ENCODE data around the gene FCHO2.
A peak's percentile ranks its signal among the peaks of the same experiment; 100 is the strongest.
"Not testable (repeated sequence)": the region's sequence is repeated elsewhere in the genome, so short reads cannot be mapped to it uniquely, and the experiment has no call there.

Gene FCHO2

GRCh38 chr5:72955768-72956323 lies at the start of gene FCHO2:
Gene FCHO2 (plus strand): TSS chr5:72956041. CDS start chr5:72956097, 56 bp downstream.
- peak; percentile 98 for DNase-seq

GRCh38 chr5:72906806-72907205 lies 49.0 kb upstream of the FCHO2 start:
- DNase-seq: no peak

GRCh38 chr5:72908664-72909063 lies 47.2 kb upstream of the FCHO2 start:
- no peak for DNase-seq

GRCh38 chr5:72917371-72917776 lies 38.5 kb upstream of the FCHO2 start:
- DNase-seq: no peak

GRCh38 chr5:72920690-72921502 lies 34.9 kb upstream of the FCHO2 start:
- no peak for DNase-seq

GRCh38 chr5:72921886-72922285 lies 34.0 kb upstream of the FCHO2 start:
- DNase-seq: no peak

- no peak for DNase-seq
Measured at GRCh38 chr5:72922422-72922821, 33.4 kb upstream of the FCHO2 start.

- no peak for DNase-seq
Measured at GRCh38 chr5:72925336-72926010, 30.4 kb upstream of the FCHO2 start.

GRCh38 chr5:72932686-72933085 lies 23.2 kb upstream of the FCHO2 start:
- not testable (repeated sequence) for DNase-seq

- DNase-seq: not testable (repeated sequence)
Measured at GRCh38 chr5:72934953-72935725, 20.7 kb upstream of the FCHO2 start.

- no peak for DNase-seq
Measured at GRCh38 chr5:72936893-72937292, 18.9 kb upstream of the FCHO2 start.

- no peak for DNase-seq
Measured at GRCh38 chr5:72937517-72938061, 18.3 kb upstream of the FCHO2 start.

GRCh38 chr5:72938206-72938605 lies 17.6 kb upstream of the FCHO2 start:
- DNase-seq: no peak

GRCh38 chr5:72940082-72940481 lies 15.8 kb upstream of the FCHO2 start:
- DNase-seq: no peak

GRCh38 chr5:72943307-72943706 lies 12.5 kb upstream of the FCHO2 start:
- DNase-seq: no peak

GRCh38 chr5:72947498-72947897 lies 8.3 kb upstream of the FCHO2 start:
- no peak for DNase-seq

- no peak for DNase-seq
Measured at GRCh38 chr5:72949481-72949880, 6.4 kb upstream of the FCHO2 start.

GRCh38 chr5:72951671-72952468 lies 4.0 kb upstream of the FCHO2 start:
- DNase-seq: no peak

GRCh38 chr5:72954389-72954788 lies 1.5 kb upstream of the FCHO2 start:
- no peak for DNase-seq

- no peak for DNase-seq
Measured at GRCh38 chr5:72955143-72955767, 586 bp upstream of the FCHO2 start.

GRCh38 chr5:72956324-72957140 lies 691 bp downstream of the FCHO2 start:
- DNase-seq: peak; percentile 68
